ENCODE measurements around the gene KIR2DL4.
"Not testable (repeated sequence)": the region's sequence is repeated elsewhere in the genome, so short reads cannot be mapped to it uniquely, and the experiment has no call there.

The KIR2DL4 gene

GRCh38 chr19:54817670-54818536 lies 14.5 kb downstream of the KIR2DL4 start:
- no peaks in the 10 kb centered on the region for H3K27me3 ChIP-seq (replicated peaks)
- H3K36me3 ChIP-seq (replicated peaks): no peaks in the 10 kb centered on the region
- TF ChIP-seq CTCF (IDR thresholded peaks at IDR 0.05; ENCODE audit: low read depth, low read length, missing control alignments): no peak
- no peak for DNase-seq
- no peak overlapping the region for H3K4me3 ChIP-seq (ENCODE audit: low read depth, low read length)
- no peak overlapping the region for H3K27ac ChIP-seq
- in situ Hi-C loops (cut with HindIII; ENCODE audit: low pct_ligation_motif_present, low sequenced_read_pairs): no loop called here

- in situ Hi-C loops (cut with HindIII; ENCODE audit: low pct_ligation_motif_present, low sequenced_read_pairs); DNase-seq; H3K36me3 ChIP-seq (replicated peaks); H3K27me3 ChIP-seq (replicated peaks); H3K27ac ChIP-seq; H3K4me3 ChIP-seq (ENCODE audit: low read depth, low read length): not testable (repeated sequence)
Observed at GRCh38 chr19:54824416-54824815, 21.0 kb downstream of the KIR2DL4 start.

GRCh38 chr19:54825326-54825725 lies 21.9 kb downstream of the KIR2DL4 start:
- DNase-seq; H3K36me3 ChIP-seq (replicated peaks); in situ Hi-C loops (cut with HindIII; ENCODE audit: low pct_ligation_motif_present, low sequenced_read_pairs); H3K27ac ChIP-seq; H3K4me3 ChIP-seq (ENCODE audit: low read depth, low read length); H3K27me3 ChIP-seq (replicated peaks): not testable (repeated sequence)

GRCh38 chr19:54828064-54828463 lies 24.7 kb downstream of the KIR2DL4 start:
- H3K4me3 ChIP-seq (ENCODE audit: low read depth, low read length); DNase-seq; H3K27me3 ChIP-seq (replicated peaks); H3K27ac ChIP-seq; H3K36me3 ChIP-seq (replicated peaks); in situ Hi-C loops (cut with HindIII; ENCODE audit: low pct_ligation_motif_present, low sequenced_read_pairs): not testable (repeated sequence)

GRCh38 chr19:54832496-54832895 lies 29.1 kb downstream of the KIR2DL4 start, which contains the start of gene KIR2DS4:
Gene KIR2DS4 (plus strand): TSS chr19:54832676.
- H3K4me3 ChIP-seq (ENCODE audit: low read depth, low read length); DNase-seq; H3K36me3 ChIP-seq (replicated peaks); H3K27me3 ChIP-seq (replicated peaks); in situ Hi-C loops (cut with HindIII; ENCODE audit: low pct_ligation_motif_present, low sequenced_read_pairs); H3K27ac ChIP-seq: not testable (repeated sequence)

- DNase-seq; H3K36me3 ChIP-seq (replicated peaks); H3K27me3 ChIP-seq (replicated peaks); in situ Hi-C loops (cut with HindIII; ENCODE audit: low pct_ligation_motif_present, low sequenced_read_pairs); H3K27ac ChIP-seq; H3K4me3 ChIP-seq (ENCODE audit: low read depth, low read length): not testable (repeated sequence)
Observed at GRCh38 chr19:54835126-54835525, 31.7 kb downstream of the KIR2DL4 start.

- DNase-seq; H3K36me3 ChIP-seq (replicated peaks); in situ Hi-C loops (cut with HindIII; ENCODE audit: low pct_ligation_motif_present, low sequenced_read_pairs); H3K4me3 ChIP-seq (ENCODE audit: low read depth, low read length); H3K27me3 ChIP-seq (replicated peaks); H3K27ac ChIP-seq: not testable (repeated sequence)
Observed at GRCh38 chr19:54837522-54837921, 34.1 kb downstream of the KIR2DL4 start.

- H3K36me3 ChIP-seq (replicated peaks); in situ Hi-C loops (cut with HindIII; ENCODE audit: low pct_ligation_motif_present, low sequenced_read_pairs); H3K4me3 ChIP-seq (ENCODE audit: low read depth, low read length); DNase-seq; H3K27me3 ChIP-seq (replicated peaks); H3K27ac ChIP-seq: not testable (repeated sequence)
Observed at GRCh38 chr19:54843171-54843570, 39.8 kb downstream of the KIR2DL4 start.

- in situ Hi-C loops (cut with HindIII; ENCODE audit: low pct_ligation_motif_present, low sequenced_read_pairs); H3K4me3 ChIP-seq (ENCODE audit: low read depth, low read length); H3K36me3 ChIP-seq (replicated peaks); H3K27me3 ChIP-seq (replicated peaks); DNase-seq; H3K27ac ChIP-seq: not testable (repeated sequence)
Observed at GRCh38 chr19:54850061-54850640, 46.7 kb downstream of the KIR2DL4 start, which contains the start of gene KIR3DL2. Gene KIR3DL2 (plus strand): TSS chr19:54850443. CDS start chr19:54850476, 33 bp downstream.

- in situ Hi-C loops (cut with HindIII; ENCODE audit: low pct_ligation_motif_present, low sequenced_read_pairs): no loop called here
Observed at GRCh38 chr19:54850930-54851329, 47.5 kb downstream of the KIR2DL4 start.

More at GRCh38 chr19:54850930-54851329, 47.5 kb downstream of the KIR2DL4 start:
- H3K27ac ChIP-seq: no peak overlapping the region
- no peak overlapping the region for H3K4me3 ChIP-seq (ENCODE audit: low read depth, low read length)
- H3K27me3 ChIP-seq (replicated peaks): no peaks in the 10 kb centered on the region
- TF ChIP-seq CTCF (IDR thresholded peaks at IDR 0.05; ENCODE audit: low read depth, low read length, missing control alignments): no peak
- no peaks in the 10 kb centered on the region for H3K36me3 ChIP-seq (replicated peaks)
- DNase-seq: no peak
